ENCODE measurements around the gene NEBL.

DNA sequence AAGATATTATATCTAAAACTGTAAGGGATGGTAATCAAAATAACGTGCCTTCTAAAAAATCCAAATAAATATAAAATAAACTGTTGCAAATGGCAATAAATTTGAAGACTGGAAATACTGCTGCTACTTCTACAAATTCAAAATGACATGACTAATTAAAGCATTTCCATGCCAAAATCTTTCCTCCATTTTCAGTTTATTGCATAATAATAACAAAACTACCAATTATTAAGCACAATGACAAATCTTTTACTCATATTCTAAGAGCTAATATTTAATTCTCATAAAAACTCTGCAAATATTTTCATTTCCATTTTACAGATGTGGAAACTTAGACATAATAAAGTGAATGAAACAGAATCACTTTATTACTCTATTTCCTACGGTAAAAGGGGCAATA, 38.8 kb upstream of the NEBL start:
- TF ChIP-seq, protein P1, sequence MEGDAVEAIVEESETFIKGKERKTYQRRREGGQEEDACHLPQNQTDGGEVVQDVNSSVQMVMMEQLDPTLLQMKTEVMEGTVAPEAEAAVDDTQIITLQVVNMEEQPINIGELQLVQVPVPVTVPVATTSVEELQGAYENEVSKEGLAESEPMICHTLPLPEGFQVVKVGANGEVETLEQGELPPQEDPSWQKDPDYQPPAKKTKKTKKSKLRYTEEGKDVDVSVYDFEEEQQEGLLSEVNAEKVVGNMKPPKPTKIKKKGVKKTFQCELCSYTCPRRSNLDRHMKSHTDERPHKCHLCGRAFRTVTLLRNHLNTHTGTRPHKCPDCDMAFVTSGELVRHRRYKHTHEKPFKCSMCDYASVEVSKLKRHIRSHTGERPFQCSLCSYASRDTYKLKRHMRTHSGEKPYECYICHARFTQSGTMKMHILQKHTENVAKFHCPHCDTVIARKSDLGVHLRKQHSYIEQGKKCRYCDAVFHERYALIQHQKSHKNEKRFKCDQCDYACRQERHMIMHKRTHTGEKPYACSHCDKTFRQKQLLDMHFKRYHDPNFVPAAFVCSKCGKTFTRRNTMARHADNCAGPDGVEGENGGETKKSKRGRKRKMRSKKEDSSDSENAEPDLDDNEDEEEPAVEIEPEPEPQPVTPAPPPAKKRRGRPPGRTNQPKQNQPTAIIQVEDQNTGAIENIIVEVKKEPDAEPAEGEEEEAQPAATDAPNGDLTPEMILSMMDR (conservative IDR thresholded peaks at IDR 0.05; ENCODE audit: low read depth, low read length) = no peak
- no peak for TF ChIP-seq SMC3 (IDR thresholded peaks at IDR 0.05; ENCODE audit: low read depth, low read length)
- no peak for TF ChIP-seq POLR2A (IDR thresholded peaks at IDR 0.05; ENCODE audit: low read depth, low read length)
- TF ChIP-seq MXI1 (IDR thresholded peaks at IDR 0.05; ENCODE audit: borderline replicate concordance, low read depth, low read length) = no peak
- TF ChIP-seq CEBPB (IDR thresholded peaks at IDR 0.05; ENCODE audit: low read depth, low read length) = no peak
- TF ChIP-seq RFX5 (IDR thresholded peaks at IDR 0.05; ENCODE audit: low read depth, low read length) = no peak
- TF ChIP-seq FOS (IDR thresholded peaks at IDR 0.05; ENCODE audit: low read depth, low read length) = no peak
- TF ChIP-seq, protein P2, sequence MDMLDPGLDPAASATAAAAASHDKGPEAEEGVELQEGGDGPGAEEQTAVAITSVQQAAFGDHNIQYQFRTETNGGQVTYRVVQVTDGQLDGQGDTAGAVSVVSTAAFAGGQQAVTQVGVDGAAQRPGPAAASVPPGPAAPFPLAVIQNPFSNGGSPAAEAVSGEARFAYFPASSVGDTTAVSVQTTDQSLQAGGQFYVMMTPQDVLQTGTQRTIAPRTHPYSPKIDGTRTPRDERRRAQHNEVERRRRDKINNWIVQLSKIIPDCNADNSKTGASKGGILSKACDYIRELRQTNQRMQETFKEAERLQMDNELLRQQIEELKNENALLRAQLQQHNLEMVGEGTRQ (IDR thresholded peaks at IDR 0.05; ENCODE audit: low read depth, low read length) = no peak

Measured in IMR-90 (cell line).